GM19455 (cell line): ENCODE results near the gene TRPM5.

ENCODE experiments used
- ATAC-seq: cut with Tn5 transposase; IDR thresholded peaks from one replicate; pipeline ENCODE4 v1.9.1; 2021; ENCODE audit not compliant: unreplicated experiment

The TRPM5 gene

DNA sequence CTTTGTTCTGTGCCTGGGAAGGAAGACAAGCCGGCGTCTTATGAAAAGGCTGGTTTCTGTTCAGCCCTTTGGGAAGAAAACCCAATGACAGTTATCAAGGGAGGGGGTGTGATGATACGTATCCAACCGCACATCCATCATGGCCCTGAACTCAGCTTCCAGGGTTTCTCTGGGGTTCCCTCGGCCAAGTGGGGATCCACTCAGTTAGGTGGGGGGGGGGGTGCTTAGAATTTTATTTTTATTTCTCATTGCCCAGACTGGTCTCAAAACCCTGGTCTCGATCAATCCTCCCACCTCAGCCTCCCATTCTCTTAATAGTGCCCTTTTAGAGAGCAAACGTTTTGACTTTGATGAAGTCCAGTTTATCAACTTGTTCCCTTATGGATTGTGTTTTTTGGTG, 26.2 kb upstream of the TRPM5 start:
- no peak for ATAC-seq

DNA sequence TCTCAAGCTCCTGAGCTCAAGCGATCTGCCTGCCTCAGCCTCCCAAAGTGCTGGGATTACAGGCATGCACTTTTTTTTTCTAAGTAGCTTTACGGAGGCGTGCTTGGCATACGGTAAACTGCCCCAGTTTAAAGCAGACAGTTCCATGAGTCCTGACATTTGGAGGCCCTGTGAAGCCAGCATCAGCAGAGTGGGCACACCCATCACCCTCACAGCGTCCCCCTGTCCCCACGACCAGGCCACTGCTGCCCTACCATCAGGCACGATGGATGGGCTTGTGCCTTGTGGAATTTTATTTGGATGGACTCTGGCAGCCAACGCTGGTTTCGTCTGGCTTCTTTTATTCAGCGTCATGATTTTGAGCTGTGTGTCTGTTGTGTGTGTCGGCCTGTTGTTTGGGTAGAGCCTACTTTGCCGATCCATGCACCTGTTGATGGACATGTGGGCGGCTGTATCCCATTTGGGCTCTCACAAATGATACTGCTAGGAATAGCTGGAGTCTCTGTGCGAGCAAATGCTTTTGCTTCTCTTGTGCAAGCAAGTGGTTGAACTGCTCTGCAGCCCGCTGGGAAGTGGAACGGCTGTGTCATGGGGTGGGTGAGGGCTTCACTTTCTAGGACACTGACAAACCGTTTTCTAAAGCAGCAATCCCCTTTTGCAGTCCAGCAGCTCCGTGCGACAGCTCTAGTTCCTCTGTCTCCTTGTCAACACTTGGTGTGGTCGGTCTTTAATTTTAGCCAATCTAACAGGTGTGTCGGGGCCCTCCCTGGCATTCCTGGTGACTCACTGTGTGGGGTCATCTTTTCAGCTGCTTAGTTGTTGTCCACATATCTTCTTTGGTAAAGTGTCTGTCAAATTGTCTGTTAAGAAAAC, 24.3 kb upstream of the TRPM5 start:
- no peak for ATAC-seq

DNA sequence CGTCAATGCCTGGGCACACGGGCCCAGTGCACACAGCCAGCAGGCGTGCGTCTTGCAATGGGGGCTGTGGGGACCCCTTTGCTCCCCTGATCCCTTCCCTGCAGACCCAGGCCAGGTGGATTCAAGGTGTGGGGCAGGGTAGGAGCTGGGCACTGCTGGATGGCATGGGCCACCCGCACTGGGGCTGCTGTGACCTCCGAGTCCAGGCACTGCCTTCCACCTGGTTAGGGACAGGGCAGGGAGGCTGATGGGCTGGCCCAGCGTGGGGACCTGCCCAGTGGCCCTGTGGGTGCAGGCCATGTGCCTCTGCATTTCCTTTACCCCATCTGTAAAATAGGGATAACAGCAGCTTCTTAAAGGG, 23.4 kb upstream of the TRPM5 start:
- no peak for ATAC-seq

DNA sequence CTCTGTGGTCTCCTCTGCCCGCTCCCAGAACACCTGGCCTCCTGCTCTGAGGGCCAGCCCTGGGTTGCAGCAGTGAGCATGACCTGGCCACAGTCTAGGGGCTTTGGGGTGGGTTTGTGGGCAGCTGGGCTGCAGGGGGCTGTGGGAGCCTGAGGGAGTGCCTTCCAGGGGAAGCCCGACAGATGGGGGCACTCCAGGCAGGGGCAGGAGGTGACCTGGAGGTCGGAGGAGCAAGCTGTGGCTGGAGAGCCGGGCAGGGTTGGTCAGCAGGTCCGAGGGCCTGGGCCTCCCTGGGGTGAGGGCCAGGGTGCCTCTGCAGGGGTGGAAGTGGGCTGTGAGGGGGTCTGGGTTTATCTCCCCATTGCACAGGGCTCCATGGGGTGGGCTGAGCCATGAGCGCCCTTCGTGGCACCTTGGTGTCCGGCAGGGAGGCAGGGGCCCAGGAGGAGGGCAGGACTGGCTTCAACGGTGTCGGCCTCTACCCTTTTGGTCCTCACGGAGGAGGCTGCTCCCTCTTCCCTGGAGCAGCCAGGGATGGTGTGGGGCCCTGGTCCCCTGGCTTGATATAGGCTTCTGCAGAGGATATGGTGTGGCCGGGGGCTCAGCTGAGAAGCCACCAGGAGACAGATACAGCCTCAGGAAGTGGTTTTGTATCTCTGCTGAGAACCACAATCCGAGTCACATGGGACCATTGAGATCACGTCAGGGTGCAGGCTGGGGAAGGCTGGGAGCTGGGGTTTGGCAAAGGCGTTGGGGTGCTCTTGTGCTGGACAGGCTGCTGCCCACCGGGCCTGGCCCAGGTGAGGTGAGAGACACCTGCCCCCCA, 22.8 kb upstream of the TRPM5 start:
- no peak for ATAC-seq

DNA sequence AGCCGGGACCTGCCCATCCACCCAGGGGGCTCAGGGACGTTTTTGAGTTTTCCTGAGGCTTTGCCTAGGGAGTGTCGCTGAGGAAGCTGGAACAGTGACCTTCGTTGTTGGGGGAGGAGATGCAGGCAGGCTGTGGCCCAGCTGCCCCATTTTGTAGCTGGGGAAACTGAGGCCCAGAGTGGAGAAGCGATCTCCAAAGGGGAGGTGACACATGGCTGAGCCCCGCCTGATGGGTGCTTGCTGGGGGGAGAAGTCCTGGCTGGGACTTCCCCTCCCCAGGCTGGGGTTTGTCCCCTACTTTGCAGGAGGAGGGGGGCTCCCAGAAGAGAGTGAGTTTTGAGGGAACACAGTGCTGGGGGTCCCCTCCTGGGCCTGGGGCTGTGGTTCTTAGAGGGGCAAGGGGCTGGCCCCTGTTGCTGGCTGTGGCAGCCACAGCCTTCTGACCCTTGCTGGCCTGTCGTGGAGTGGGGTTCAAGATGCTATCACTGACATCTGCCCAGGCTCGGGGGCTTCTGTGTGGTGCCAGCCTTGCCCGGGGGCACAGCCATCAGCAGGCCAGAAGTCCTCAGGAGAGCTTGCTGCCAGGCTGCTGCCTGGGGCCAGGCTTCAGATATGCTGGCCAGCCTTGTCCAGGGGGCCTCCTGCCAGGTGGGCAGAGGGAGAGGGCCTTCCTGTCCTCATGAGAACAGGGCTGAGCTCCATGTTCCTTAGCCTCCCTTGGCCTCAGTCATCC, 21.9 kb upstream of the TRPM5 start:
- no peak for ATAC-seq

DNA sequence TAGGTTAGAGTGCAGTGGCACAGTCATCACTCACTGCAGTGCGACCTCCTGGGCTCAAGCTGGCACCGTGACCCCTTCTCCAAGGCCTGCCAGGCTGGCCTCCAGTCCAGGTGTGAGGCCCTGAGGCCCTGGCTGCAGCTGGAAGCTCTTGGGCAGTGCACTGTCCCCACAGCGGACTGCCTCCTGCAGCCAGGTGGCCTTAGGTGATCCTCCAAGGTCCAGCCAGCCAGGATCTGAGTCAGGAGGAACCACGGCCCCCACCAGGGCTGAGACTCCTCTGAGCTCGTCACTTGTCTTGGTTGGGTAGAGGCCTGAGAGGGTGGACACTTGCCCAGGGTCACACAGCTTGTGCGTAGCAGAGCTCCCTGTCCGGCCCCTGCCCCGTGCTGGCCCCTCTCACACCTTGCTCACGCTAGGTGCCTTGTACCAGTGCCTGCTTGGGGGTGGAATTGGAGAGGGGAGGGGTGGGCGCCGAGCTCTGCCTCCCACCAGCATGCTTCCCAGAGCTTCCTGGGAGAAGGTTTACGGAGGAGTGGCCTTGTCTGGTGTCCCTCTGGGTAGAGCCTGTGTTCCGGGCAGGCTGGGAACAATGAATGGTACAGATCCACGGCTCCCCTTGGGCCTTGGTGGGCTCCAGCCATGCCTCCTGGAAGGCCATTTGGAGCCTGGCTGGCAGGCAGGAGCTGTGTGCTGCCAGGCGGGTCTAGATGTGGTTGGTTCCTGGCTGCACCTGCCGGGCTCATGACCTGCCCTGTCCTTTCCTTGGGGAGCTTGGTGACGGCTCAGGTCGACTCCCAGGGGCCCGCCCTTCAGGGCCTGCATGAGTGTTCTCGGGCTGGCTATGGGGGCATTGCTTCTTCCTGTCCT, 21.1 kb upstream of the TRPM5 start:
- no peak for ATAC-seq

DNA sequence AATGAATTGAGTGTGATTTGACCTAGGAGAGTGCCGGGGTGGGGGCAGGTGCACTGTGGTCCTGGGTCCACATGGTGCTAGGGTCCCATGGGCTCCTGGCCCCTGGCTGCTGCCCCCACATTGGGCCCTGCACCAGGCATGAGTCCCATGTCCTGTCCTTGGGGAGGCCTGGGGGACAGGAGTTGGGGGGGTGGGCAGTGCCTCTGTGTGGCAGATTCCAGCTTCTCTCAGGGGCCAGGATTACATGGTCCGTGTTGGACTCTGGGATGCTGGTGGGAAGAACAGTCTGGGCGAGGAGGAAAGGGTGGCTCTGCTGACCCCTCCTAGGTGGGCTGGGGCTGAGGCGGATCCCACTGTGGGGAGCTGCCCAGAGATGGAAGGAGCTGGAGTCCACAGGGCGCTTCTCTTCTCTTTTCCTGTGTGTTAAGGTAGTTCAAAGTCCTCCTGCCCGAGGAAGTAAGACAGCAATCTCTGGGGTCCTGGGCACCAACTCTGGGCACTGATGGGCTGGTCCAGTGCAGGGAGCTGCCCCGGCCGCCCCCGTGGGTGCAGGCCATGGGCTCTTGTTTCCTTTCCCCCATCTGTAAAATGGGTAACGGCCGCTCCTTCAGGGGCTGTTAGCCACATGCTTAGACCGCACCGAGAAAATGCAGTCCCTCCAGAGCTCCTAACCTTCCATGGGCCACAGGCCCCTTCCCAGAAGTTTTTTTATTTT, 20.3 kb upstream of the TRPM5 start:
- no peak for ATAC-seq

DNA sequence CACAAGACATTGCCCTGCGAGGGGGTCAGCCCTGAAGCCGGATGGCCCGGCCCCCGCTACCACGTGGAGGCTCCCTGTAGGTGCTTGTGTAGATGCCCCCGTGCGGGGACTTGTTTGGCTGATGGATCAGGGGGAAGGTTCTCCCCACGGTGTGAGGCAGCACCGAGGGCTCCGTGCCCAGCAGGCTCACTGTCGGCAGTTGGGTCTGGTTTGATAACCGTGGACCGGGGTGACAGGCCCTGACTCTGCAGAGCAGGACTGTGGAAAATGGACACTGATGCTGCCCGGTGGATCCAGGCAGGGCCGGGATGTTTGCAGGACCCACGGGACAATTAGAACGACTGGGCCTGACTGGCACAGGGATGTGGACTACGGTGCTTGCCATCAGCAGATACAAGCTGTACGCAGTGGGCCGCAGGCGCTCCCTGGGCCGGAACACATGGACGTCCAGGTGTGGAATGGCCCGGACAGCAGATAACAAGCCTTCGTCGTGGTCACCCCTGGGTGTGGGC, 19.5 kb upstream of the TRPM5 start:
- no peak for ATAC-seq

DNA sequence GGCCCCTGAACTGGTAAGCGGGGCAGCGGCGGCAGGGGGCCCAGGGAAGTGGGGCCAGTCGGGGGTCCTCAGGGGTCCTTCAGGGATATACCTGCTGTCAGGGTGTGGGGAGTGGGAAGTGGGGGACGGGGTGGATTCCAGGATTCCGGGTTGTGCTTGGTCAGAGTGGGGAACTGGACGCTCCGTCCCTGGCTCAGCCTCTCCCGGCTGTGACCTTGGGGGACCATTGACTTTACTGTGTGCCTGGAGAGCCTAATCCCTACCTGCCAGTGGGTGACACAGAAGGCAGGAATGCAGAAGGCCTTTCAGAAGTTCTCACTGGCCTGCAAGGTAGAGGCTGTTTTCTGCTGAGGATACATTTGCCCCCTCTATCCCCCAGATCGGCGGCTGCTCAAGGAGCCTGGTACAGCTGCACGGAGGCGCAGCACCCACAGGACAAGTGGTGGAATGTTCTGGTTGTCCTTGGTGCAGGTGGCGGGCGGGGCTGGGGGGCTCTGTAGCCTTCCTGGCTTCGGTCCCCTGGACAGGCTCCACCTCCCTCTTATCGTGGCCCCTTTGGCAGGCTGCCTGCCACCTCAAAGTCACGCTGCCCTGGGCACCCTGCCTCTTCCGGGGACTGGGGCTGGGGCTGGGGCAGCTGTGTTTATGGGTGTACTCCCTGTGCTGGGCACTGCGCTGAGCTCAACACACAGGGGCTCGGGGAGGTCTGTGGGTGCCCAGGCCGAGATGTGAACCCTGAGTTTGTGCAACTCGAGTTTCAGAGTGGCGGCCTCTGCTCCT, 18.9 kb upstream of the TRPM5 start:
- ATAC-seq, result no peak

DNA sequence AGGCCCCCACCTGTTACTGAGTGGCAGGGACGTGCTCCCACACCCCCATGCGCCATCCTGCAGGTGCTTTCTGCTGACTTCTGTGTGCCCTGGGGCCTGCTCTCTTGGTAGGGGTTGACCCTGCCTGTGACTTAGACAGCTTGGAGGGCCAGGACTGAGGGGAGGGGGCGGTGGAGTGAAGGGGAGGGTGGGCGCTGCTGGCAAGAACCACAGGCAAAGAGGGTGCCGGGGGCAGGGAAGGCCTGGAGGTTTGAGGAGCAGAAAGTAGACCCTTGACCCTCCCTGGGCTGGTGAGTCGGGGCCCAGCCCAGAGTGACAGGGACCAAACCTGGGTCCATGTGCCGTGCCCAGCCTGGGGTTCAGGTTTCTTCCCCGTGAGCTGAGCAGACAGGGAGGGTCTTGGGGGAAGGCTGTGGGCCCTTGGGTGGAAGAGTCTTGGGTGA, 18.2 kb upstream of the TRPM5 start:
- no peak for ATAC-seq

DNA sequence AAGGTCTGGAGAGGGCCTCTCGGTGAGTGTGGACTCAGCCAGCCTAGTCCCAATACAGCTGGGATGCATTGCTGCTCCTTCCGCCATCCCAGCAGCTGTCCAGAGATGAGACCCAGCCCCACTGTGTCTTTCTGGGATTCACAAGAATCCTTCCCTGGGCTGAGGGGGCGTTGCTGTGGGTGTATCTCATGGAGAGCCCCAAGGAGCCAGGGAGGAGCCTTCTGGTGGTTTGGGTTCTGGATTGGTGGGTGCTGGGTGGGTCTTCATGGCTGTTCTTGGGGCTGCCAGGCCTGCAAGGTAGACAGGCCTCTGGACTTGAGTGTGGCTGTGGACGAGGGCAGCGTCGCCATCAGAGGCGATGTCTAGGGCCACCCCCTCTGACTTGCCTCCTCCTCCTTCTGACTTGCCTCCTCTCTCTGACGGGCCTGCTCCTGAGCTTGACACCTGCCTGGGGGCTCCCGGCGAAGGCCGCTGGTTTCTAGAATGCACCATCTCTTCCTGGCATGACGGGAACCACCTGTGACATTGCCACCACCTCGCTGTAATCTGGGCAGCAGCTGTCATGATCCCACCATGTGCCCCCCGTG, 17.7 kb upstream of the TRPM5 start:
- ATAC-seq, result no peak

DNA sequence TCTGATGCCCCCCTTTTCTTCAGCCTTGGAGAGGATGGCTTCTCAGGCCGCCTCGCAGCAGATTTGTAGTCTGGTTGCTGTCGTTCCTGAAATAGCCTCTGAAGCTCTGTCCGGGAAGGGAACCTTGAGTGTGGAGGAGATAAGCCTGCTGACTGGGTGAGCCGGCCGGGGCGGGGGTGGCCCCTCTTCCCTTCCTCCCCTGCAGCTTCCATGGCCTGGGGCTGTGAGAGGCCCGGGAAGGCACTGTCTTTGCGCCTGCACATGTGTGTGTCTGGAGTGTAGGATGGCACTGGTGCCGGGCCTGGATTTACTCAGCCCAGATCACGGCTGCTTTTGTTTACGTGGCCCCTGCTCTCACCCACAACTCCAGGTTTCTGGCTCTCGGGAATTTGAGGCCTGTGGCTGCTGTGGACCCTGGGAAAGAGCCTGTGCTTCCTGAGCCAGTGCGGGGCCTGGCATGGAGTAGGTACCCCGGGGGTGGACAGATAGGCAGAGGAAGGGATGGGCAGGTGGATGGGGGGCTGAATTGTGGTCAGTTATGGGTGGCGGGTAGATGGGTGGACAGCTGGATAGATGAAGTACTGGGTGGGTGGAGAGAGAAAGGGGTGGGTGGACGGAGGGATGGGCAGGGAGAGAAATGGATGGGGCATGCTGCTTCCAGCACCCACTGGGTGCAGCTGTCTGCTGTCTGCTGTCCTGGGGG, 17.1 kb upstream of the TRPM5 start:
- ATAC-seq, result no peak

DNA sequence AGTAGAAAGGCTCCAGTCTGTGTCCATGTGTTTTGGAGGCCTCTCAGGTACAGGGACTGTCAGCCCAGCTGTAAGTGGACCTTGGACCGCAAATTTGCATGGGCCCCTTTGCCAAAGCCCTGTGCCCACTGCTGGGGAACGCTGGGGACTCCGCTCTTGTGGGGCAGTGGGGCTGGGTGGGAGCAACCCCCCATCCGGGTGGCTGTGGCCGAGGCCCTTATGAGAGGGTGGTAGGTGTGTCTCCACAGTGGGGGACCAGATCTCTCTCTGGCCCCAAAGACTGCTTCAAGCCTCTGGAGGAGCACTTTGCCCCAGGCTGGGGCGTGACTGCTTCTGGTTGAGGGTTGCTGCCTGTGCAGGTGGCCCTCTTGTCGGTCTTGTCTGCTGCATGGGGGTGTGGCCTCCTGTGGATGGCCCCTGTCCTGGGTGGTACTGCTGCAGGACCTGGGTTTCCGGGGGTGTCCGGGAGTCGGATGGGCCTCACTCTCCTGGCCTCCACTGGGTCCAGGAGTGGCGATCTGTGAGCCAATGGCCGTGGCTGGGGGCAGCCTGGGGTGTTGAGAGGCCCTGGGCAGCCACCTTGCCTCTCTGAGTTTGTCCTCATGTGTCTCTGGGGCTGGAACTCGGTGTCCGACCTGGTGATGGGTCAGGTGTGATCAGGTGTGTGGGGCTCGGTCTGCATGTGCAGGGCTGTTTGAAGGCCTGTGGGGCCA, 16.4 kb upstream of the TRPM5 start:
- no peak for ATAC-seq

DNA sequence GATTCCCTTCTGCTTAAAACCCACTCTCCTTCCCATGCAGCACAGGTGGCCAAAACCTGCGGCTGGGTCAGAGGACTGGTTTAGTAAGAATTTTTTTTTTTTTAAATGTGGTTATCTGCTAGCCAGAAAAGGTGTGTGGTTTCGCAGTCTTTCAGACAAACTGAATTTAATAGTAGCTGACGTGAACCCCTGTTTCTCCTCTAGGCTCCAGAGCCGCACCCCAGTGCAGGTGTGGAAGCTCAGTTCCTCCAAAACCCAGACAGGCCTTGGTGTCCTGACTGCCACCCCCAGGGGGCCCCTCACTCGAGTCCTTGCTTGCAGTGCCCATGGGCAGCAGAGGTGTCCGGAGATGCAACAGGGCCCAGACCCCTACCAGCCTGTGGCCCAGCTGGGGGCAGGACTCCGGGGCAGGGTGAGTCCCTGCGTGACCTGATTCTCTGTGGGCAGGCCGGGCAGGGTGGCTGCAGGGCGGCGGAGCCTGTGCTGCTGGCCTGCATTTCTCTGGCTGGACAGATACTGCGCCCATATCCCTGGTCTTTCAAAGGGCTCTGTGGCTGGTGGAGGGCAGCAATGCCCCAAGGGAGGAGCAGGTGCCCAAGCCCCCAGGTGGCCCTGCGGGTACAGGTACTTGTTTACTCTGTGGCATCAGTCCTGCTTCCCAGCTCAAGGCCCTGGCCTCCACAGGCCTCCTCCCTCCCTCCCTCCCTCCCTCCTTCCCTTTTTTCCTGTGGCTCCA, 15.7 kb upstream of the TRPM5 start:
- no peak for ATAC-seq

DNA sequence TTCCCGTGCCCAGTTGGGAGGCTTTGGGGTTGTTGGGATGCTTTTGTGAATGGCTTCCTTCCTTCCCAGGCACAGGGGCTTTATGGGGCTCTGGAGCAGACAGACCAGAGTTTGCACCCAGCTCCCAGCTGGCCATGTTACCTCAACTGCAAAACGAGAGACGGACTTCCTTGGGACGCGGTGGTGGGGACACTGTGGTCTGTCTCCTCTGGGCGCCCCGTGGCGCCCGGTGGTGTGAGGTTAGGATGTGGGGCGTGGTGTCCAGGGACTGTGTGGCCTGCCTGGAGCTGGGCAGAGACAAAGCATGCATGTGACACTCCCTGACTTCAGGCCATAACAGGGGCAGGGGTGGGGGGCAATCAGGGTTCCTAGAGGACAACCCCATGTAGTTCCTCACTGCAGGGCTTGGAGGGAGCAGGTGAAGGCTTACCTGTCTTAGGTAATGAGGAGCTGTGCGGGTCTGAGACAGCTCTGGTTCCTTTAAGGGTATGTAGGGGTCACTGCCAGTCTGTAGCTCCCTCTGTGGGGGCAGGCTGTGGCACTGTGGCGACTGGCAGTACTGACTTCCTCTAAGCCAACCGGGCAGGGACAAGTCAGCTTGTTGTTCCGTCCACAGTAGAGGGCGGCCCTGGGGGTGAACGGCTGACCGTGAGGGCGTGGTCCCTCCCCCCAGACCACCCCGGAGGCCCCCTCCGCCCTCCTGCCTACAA, 14.9 kb upstream of the TRPM5 start:
- no peak for ATAC-seq

DNA sequence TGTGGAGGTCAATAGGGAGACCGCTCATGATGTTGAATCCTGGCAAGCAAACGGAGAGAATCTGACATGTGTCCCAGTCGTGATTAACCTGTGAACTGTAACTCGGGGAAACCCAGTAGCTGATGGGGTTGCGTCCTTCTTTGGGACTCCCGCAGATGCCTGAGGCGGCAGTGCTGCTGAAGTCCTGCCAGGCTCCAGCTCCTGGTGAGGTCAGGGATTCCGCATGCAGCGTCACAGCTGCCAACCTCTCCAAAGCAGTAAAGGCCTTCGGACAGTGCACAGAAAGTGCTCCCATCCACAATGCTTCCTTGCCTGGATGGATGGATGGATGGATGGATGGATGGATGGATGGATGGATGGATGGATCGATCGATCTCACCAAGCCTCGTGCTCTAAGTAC, 14.0 kb upstream of the TRPM5 start:
- ATAC-seq, result no peak
